ENCODE results near the gene GABBR2. TPM values are rescaled to one million over a fixed set of nuclear protein-coding genes. Genes with fewer than 3 reads are reported as not detected.

Gene GABBR2
- total and polyA plus RNA-seq, 2 of the 8 experiments (the other 6 are each of a cell fraction or from before 2014, with no cell fraction given): 0.50 to 1.2 TPM

DNA sequence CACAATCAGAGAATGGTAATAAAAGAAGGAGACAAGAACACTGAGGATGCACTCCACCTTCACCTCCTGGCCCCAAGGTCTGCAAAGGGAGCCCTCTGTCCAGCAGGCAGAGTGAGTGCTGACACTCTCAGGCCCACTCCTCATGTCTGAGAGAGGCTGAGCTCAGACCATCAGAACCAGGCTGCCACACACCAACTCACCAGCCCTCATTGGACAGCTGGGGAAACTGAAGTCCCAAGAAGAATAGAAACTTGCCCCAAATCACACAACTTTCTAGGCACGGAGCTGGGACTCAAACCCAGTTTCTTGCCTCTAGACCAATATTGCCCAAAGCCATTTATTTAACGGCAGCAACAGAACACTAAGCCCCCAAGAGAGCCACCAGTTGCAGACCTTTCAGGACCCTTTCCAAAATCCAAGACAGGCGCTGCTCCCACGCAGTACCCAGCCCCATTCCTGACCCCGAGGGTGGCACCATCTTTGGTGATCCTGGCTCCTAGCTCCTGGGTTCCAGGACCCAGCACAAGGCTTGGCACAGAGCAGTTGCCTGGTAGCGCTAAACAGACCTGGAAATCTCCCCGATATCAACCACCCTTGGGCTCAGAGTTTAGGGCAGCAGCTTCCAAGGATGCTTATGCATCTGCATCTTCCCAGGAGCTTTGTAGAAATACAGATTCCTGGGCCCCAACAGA is 192.4 kb downstream of the GABBR2 start (continued):
- no peak for TF ChIP-seq FOSL1 (IDR thresholded peaks at IDR 0.05; ENCODE audit: insufficient read depth, low read depth, low read length)

All from H1 (cell line).